Body of pancreas (tissue), 4 donors: ENCODE data around the gene RXRG. TPM values are rescaled to one million over a fixed set of nuclear protein-coding genes. Genes with fewer than 3 reads are reported as not detected.

Experiments
- ATAC-seq: fragments of 150-250 bp; one replicate; pipeline ENCODE4 v1.9.1; 2016
- DNase-seq, 4 donors: peaks; one replicate each; pipeline ENCODE4 v3.0.0-alpha.2; 2019
- H3K27ac ChIP-seq, 4 donors: fragments of 200-600 bp; sonication (generic); 1 replicate in 3 of 4; 2 replicates in 1 of 4; pipeline versions ENCODE4 v1.5.1 to v1.6.1; 2016 to 2019; ENCODE audit warnings: mild to moderate bottlenecking in 1 of 4, mixed read lengths in 1 of 4, moderate library complexity in 1 of 4
- H3K27me3 ChIP-seq, 2 donors: fragments of 200-600 bp; sonication (generic); one replicate each; pipeline ENCODE4 v1.6.0; 2016; ENCODE audit warnings: mild to moderate bottlenecking in 1 of 2
- H3K36me3 ChIP-seq, 2 donors: fragments of 200-600 bp; sonication (generic); replicated peaks in 1 of 2; 2 replicates each; pipeline ENCODE4 v1.5.1; 2016; ENCODE audit warnings: low read depth in 2 of 2; ENCODE audit not compliant: insufficient read depth in 1 of 2
- H3K4me1 ChIP-seq: fragments of 200-600 bp; sonication (generic); one replicate; pipeline ENCODE4 v1.6.0; 2016
- H3K4me3 ChIP-seq, 2 donors: fragments of 200-600 bp; sonication (generic); 1 replicate in 1 of 2; 2 replicates in 1 of 2; pipeline ENCODE4 v1.5.1; 2016 to 2019
- H3K9me3 ChIP-seq, 3 donors: fragments of 200-600 bp; sonication (generic); 1 replicate in 2 of 3; 2 replicates in 1 of 3; pipeline ENCODE4 v1.5.1; 2016
- CTCF ChIP-seq, 7 experiments: fragments of 450-650 bp in 4 of 7; fragments of 200-600 bp in 3 of 7; sonication (generic) in 3 of 7; IDR thresholded peaks; one replicate each; pipeline ENCODE4 v1.5.1; 2016 to 2019; ENCODE audit warnings: antibody characterized with exemption in 7 of 7
- POLR2A ChIP-seq, 3 donors: fragments of 450-650 bp; IDR thresholded peaks; one replicate each; pipeline ENCODE4 v1.6.1; 2016; ENCODE audit warnings: antibody characterized with exemption in 3 of 3, mild to moderate bottlenecking in 2 of 3
- WGBS, 2 donors: methylation state at CpG; one replicate each; pipeline ENCODE4 v1.1.5; 2017; 5-methylcytosine and 5-hydroxymethylcytosine counted together
- intact Hi-C: fragments of 100-400 bp; cut with DNase I; formaldehyde crosslinking; loops from one replicate; pipeline ENCODE4 v1.15.1; 2023
- total RNA-seq, 2 donors: library from RNA; depleted of rRNA; stranded (reverse); fragments of >200 nt; gene quantifications; one replicate each; pipeline ENCODE4 v1.1.0, GENCODE V29; 2016

Gene RXRG
- total RNA-seq, 2 donors from 2014 or later: 2.6 TPM; not detected in 1

GRCh38 chr1:165485716-165486115, 40.8 kb upstream of the RXRG start:
- intact Hi-C loops: no loop called here
- Histone ChIP-seq H3K4me1 (no peaks in the 10 kb centered on the region), H3K4me3 (no peak overlapping the region), H3K36me3 (no peaks in the 10 kb centered on the region), H3K27ac (no peak overlapping the region), H3K27me3 (no peaks in the 10 kb centered on the region), H3K9me3 (no peaks in the 10 kb centered on the region)
- 69 to 74% methylated on average over 5 of the region's 5 CpGs for WGBS, 2 donors
- DNase-seq (no peak), ATAC-seq (no peak)
- TF ChIP-seq POLR2A (IDR thresholded peaks at IDR 0.05): no peak
- no peak for TF ChIP-seq CTCF (IDR thresholded peaks at IDR 0.05)

GRCh38 chr1:165484532-165484931, 39.6 kb upstream of the RXRG start:
- Histone ChIP-seq H3K9me3 (no peaks in the 10 kb centered on the region), H3K36me3 (no peaks in the 10 kb centered on the region), H3K4me1 (no peaks in the 10 kb centered on the region), H3K4me3 (no peak overlapping the region), H3K27me3 (no peaks in the 10 kb centered on the region), H3K27ac (no peak overlapping the region)
- 100% methylated on average over 1 of the region's 1 CpG for WGBS, 2 donors
- intact Hi-C loops: no loop called here
- no peak for DNase-seq
- TF ChIP-seq POLR2A (IDR thresholded peaks at IDR 0.05) (no peak), CTCF (IDR thresholded peaks at IDR 0.05) (no peak)
- no peak for ATAC-seq

GRCh38 chr1:165483412-165483811, 38.5 kb upstream of the RXRG start:
- ATAC-seq (no peak), DNase-seq (no peak)
- Histone ChIP-seq H3K27me3 (no peaks in the 10 kb centered on the region), H3K36me3 (no peaks in the 10 kb centered on the region), H3K4me3 (no peak overlapping the region), H3K27ac (no peak overlapping the region), H3K4me1 (no peaks in the 10 kb centered on the region), H3K9me3 (no peaks in the 10 kb centered on the region)
- intact Hi-C loops: no loop called here
- WGBS, 2 donors: 91 to 95% methylated on average over 4 of the region's 4 CpGs
- TF ChIP-seq POLR2A (IDR thresholded peaks at IDR 0.05) (no peak), CTCF (IDR thresholded peaks at IDR 0.05) (no peak)

- Histone ChIP-seq H3K9me3 (no peaks in the 10 kb centered on the region), H3K36me3 (no peaks in the 10 kb centered on the region), H3K27ac (no peak overlapping the region), H3K27me3 (no peaks in the 10 kb centered on the region), H3K4me3 (no peak overlapping the region), H3K4me1 (no peaks in the 10 kb centered on the region)
- WGBS, 2 donors: 55 to 64% methylated on average over 6 of the region's 6 CpGs
- peak in 1 of 4 donors; percentile 27 for DNase-seq
- intact Hi-C loops: no loop called here
- TF ChIP-seq CTCF (IDR thresholded peaks at IDR 0.05): no peak
- TF ChIP-seq POLR2A (IDR thresholded peaks at IDR 0.05): no peak
- peak; percentile 30 for ATAC-seq
Measured at GRCh38 chr1:165481820-165482532, 37.0 kb upstream of the RXRG start.

- ATAC-seq (no peak), DNase-seq (no peak)
- no peaks in the 10 kb centered on the region for H3K36me3 ChIP-seq
- H3K27ac ChIP-seq: no peak overlapping the region
- no peak overlapping the region for H3K4me3 ChIP-seq
- intact Hi-C loops: no loop called here
- H3K9me3 ChIP-seq: no peaks in the 10 kb centered on the region
- no peaks in the 10 kb centered on the region for H3K27me3 ChIP-seq
- TF ChIP-seq CTCF (IDR thresholded peaks at IDR 0.05) (no peak), POLR2A (IDR thresholded peaks at IDR 0.05) (no peak)
- 47 to 64% methylated on average over 1 of the region's 1 CpG for WGBS, 2 donors
- no peaks in the 10 kb centered on the region for H3K4me1 ChIP-seq
Measured at GRCh38 chr1:165476776-165477175, 31.9 kb upstream of the RXRG start.
